ENCODE measurements around the gene MYO7A.

MYO7A gene

GRCh38 chr11:77165066-77165465, 37.0 kb downstream of the MYO7A start:
- DNase-seq (ENCODE audit: low read depth in 3 of 3, low spot score in 1 of 3) = no peak

- no peak for DNase-seq (ENCODE audit: low read depth in 3 of 3, low spot score in 1 of 3)
Measured at GRCh38 chr11:77166021-77166420, 38.0 kb downstream of the MYO7A start.

DNA sequence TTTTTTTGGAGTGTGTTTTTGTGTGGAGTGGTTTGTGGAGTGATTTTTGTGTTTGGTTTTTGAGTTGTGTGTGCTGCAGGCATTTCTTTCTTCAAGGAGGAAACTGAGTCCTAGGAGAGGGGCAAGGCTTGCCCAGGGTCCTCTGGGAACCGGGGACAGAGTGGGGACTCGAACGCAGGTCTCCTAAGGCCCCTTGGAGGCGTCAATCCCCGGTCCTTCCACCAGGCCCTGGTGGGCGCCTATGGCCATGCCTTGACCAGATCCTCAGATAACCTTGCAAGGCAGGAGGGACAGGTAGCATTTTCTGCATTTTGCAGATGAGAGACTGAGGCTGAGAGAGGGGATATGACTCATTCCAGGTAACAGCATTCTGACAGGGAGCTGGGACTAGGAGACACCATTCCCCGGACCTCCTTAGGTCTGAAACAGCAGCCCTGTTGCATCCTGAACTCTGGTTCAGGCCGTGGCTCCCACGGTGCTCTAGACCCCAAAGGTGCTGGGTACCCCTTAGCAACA, 39.1 kb downstream of the MYO7A start:
- no peak for DNase-seq (ENCODE audit: low read depth in 3 of 3, low spot score in 1 of 3)

GRCh38 chr11:77167791-77168190, 39.7 kb downstream of the MYO7A start:
- DNase-seq (ENCODE audit: low read depth in 3 of 3, low spot score in 1 of 3) = no peak

DNA sequence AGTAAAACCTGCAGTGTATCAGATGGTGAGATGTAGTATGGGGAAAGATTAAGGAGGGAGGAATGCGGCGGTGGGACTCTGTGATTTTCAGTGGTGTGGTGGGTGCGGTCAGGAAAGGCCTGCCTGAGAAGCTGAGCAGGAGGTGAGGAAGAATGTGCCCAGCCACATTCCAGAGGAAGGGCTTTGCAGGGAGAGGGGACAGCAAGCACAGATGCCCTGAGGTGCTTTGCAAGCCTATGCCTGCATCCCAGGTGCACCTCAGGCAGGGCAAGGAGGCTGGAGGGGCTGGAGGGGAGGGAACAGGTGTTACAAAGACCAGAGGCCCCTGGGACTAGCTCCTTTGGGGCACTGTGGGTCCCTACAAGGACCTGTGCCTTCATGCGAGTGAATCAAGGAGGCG, 42.1 kb downstream of the MYO7A start:
- DNase-seq (ENCODE audit: low read depth in 3 of 3, low spot score in 1 of 3) = no peak

DNA sequence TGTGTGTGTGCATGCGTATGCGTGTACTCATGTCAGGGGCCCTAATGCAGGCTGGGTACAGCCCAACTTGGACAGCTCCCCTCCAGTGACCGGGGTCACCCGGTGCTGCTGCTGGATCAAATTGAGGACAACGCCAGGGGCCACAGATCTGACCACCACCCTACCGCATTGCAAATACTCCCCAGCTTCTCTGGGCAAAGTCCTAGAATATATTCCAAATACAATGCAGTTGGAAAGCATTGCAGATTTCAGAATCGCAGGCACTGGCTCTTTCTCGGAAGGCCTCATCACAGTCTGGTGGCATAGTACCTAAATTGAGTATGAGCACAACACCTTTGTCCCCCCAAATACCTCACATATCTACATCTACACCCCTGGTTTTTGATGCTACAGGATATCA, 43.2 kb downstream of the MYO7A start:
- no peak for DNase-seq (ENCODE audit: low read depth in 3 of 3, low spot score in 1 of 3)

GRCh38 chr11:77171885-77172665, 44.0 kb downstream of the MYO7A start:
- DNase-seq (ENCODE audit: low read depth in 3 of 3, low spot score in 1 of 3) = no peak

- no peak for DNase-seq (ENCODE audit: low read depth in 3 of 3, low spot score in 1 of 3)
Measured at GRCh38 chr11:77172666-77172982, 44.6 kb downstream of the MYO7A start.

DNA sequence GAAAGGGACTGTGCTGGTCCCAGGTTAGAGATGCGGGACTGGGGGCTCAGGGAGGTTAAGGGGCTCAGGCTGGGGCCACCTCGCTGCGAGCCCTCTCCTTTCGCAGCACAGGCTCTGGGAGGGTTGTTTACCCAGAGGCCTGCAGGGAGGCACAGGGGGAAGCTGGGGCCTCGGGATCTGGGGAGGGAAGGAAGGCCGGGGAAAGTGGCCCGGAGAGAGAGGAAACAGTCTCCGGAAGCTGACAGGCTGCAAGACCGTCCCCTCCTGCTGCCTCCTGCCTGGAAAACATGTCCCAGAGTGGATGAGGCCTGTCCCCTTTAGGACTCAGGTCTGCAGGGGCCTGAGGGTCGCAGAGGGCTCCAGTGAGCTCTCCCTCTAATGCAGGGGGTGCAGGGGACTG, 45.4 kb downstream of the MYO7A start:
- no peak for DNase-seq (ENCODE audit: low read depth in 3 of 3, low spot score in 1 of 3)

- DNase-seq (ENCODE audit: low read depth in 3 of 3, low spot score in 1 of 3) = no peak
Measured at GRCh38 chr11:77174559-77174958, 46.5 kb downstream of the MYO7A start.

DNA sequence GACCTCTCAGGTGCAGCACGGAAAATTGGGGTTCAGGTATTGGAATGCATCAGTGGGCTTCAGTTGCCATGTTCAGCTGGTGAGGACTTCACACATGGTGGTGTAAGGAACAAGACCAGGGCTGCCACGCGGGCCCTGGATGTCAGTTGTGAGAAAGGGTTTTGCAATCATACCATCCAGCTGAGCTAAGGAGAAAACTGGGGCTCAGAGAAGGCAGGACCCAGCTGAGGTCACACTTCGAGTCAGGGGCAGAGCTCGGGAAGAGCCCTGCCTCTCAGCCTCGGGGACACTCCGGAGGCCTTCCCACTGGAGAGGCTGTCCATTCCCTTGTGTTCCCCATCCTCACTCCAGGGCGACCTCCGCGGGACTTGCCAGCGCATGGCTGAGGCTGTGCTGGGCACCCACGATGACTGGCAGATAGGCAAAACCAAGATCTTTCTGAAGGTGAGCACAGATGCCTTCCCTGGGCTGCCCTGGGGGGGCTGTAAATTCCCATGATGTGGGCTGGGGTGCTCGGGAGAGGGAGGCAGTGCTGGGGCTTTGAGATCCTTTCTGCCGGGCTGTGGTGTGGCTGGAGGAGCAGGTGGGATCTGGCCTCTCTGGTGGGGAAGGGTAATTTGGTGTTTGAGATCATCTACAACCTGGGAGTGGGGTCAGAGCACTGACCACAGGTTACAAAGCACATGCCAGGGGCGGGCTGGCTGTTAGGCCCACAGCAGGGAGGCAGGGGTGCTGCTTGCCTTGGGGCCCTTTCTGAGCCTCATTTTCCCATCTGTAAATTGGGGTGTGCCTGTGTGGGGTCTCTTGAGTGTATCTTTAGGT, 47.2 kb downstream of the MYO7A start:
- no peak for DNase-seq (ENCODE audit: low read depth in 3 of 3, low spot score in 1 of 3)

GRCh38 chr11:77175869-77176539, 48.0 kb downstream of the MYO7A start:
- DNase-seq (ENCODE audit: low read depth in 3 of 3, low spot score in 1 of 3) = no peak

GRCh38 chr11:77176996-77177395, 49.0 kb downstream of the MYO7A start:
- DNase-seq (ENCODE audit: low read depth in 3 of 3, low spot score in 1 of 3) = no peak

DNA sequence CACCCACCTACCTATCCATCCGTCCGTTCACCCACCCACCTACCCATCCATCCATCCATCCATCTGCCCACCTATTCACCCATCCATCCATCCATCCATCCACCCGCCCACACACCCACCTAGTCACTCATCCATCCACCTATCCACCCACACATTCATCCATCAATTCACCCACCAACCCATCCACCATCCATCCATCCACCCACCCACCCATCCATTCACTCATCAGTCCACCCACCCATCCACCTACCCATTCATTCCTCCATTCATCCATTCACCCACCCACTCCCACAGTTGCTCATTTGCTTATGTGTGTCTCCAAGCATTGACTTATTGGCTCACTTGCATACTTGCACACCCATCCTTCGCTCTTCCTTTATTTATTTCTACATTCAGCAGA, 50.1 kb downstream of the MYO7A start:
- no peak for DNase-seq (ENCODE audit: low read depth in 3 of 3, low spot score in 1 of 3)

- no peak for DNase-seq (ENCODE audit: low read depth in 3 of 3, low spot score in 1 of 3)
Measured at GRCh38 chr11:77179048-77179447, 51.0 kb downstream of the MYO7A start.

GRCh38 chr11:77179681-77180080, 51.6 kb downstream of the MYO7A start:
- DNase-seq (ENCODE audit: low read depth in 3 of 3, low spot score in 1 of 3) = no peak

GRCh38 chr11:77180346-77180745, 52.3 kb downstream of the MYO7A start:
- DNase-seq (ENCODE audit: low read depth in 3 of 3, low spot score in 1 of 3) = no peak

- DNase-seq (ENCODE audit: low read depth in 3 of 3, low spot score in 1 of 3) = no peak
Measured at GRCh38 chr11:77181226-77181625, 53.2 kb downstream of the MYO7A start.

DNA sequence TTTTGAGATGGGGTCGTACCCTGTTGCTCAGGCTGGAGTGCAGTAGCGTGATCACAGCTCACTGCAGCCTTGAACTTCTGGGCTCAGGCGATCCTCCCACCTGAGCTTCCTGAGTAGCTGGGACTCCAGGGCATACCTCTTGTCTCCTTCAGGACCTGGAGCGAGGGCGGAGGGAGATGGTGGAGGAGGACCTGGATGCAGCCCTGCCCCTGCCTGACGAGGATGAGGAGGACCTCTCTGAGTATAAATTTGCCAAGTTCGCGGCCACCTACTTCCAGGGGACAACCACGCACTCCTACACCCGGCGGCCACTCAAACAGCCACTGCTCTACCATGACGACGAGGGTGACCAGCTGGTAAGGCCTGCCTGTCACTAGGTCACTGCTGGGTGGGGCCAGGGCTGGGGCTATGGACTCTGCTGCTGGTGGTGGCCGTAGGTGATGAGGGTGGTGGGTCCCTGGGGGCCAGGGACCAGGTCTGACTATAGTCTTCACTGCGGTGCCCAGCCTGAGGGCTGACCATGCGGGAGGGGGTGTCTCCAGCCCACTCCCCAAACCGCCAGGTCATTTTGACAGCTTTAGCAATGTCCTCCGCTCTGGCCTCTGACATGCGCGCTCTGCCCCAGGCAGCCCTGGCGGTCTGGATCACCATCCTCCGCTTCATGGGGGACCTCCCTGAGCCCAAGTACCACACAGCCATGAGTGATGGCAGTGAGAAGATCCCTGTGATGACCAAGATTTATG, 53.9 kb downstream of the MYO7A start:
- no peak for DNase-seq (ENCODE audit: low read depth in 3 of 3, low spot score in 1 of 3)

- no peak for DNase-seq (ENCODE audit: low read depth in 3 of 3, low spot score in 1 of 3)
Measured at GRCh38 chr11:77182542-77183430, 54.7 kb downstream of the MYO7A start.

All from stimulated activated CD4-positive, alpha-beta T cell treated with anti-CD3 and anti-CD28 coated beads, TNF-alpha, amount 100 ng/mL, for 1 hour (primary cell).